Measurements from ENCODE around the gene UNC119B.

DNA sequence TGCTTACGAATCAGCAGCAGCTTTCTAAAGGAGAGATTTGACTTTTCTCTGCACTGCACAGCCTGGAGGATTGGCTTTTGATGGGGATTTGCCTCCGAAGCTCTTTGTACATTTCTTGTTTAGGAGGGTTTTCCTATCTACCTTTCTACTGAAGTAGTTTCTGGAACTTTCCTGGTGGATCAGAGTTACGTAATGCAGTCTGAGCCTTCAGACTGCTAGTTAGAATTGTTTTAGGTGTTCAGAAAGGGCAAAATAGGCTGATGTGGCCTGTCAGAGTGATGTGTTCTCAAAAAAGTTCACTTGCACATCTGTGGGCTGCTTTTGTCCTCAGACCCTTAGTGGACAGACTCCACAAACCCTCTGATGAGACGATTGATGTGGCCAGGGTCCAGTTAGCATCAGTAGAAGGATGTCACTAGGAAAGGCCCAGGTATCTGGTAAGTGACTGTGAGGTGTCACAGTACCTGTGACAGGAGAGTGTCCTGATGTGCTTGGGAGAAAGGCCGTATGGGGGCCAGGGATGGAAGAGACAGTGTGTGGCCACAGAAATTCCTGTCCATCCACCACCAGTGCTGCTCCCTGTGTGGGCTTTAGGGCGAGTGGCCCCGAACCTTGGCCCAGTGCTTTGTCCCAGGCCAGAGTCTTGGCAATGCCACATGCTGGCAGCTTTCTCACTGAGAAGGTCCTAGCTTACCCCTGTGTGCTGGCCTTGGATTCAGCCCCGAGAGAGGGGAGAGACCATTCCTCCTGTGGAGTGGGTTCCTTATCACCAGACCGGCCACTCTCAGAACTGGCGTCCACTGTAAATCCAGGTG lies 10.9 kb downstream of the UNC119B start:
- TF ChIP-seq POLR2A (IDR thresholded peaks at IDR 0.05; ENCODE audit: low read depth, low read length) = no peak
- TF ChIP-seq, protein P1, sequence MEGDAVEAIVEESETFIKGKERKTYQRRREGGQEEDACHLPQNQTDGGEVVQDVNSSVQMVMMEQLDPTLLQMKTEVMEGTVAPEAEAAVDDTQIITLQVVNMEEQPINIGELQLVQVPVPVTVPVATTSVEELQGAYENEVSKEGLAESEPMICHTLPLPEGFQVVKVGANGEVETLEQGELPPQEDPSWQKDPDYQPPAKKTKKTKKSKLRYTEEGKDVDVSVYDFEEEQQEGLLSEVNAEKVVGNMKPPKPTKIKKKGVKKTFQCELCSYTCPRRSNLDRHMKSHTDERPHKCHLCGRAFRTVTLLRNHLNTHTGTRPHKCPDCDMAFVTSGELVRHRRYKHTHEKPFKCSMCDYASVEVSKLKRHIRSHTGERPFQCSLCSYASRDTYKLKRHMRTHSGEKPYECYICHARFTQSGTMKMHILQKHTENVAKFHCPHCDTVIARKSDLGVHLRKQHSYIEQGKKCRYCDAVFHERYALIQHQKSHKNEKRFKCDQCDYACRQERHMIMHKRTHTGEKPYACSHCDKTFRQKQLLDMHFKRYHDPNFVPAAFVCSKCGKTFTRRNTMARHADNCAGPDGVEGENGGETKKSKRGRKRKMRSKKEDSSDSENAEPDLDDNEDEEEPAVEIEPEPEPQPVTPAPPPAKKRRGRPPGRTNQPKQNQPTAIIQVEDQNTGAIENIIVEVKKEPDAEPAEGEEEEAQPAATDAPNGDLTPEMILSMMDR (conservative IDR thresholded peaks at IDR 0.05; ENCODE audit: low read depth, low read length) = no peak
- TF ChIP-seq SMC3 (IDR thresholded peaks at IDR 0.05; ENCODE audit: low read depth, low read length) = no peak
- TF ChIP-seq MAFK (IDR thresholded peaks at IDR 0.05; ENCODE audit: low read depth, low read length) = no peak
- TF ChIP-seq CHD1 (IDR thresholded peaks at IDR 0.05; ENCODE audit: low read depth, low read length) = no peak

Measured in IMR-90 (cell line).